Activated CD4-positive, alpha-beta T cell treated with anti-CD3 and anti-CD28 coated beads, Interleukin-10, Interleukin-2, amounts not matched to agents 100 ng/mL and 50 ng/mL, durations not matched to agents 16 hours and 8 hours (primary cell): ENCODE data around the gene CYGB.
A peak's percentile ranks its signal among the peaks of the same experiment; 100 is the strongest.
"Not testable (repeated sequence)": the region's sequence is repeated elsewhere in the genome, so short reads cannot be mapped to it uniquely, and the experiment has no call there.

Experiments
- DNase-seq: peaks from one replicate; pipeline ENCODE4 v3.0.0-alpha.2; 2020

CYGB gene

GRCh38 chr17:76519048-76519966 lies 18.2 kb downstream of the CYGB start:
- no peak for DNase-seq

GRCh38 chr17:76517638-76518038 lies 19.9 kb downstream of the CYGB start:
- no peak for DNase-seq

- DNase-seq = peak; percentile 95
Measured at GRCh38 chr17:76515274-76515949, 22.1 kb downstream of the CYGB start.

- DNase-seq = not testable (repeated sequence)
Measured at GRCh38 chr17:76514355-76514754, 23.2 kb downstream of the CYGB start.

GRCh38 chr17:76513306-76513692 lies 24.2 kb downstream of the CYGB start:
- DNase-seq = no peak

GRCh38 chr17:76512366-76513305 lies 24.9 kb downstream of the CYGB start:
- DNase-seq = no peak

- no peak for DNase-seq
Measured at GRCh38 chr17:76511668-76512365, 25.7 kb downstream of the CYGB start.

- no peak for DNase-seq
Measured at GRCh38 chr17:76510831-76511244, 26.7 kb downstream of the CYGB start.

GRCh38 chr17:76508472-76509063 lies 28.9 kb downstream of the CYGB start:
- not testable (repeated sequence) for DNase-seq

GRCh38 chr17:76506408-76507345 lies 30.8 kb downstream of the CYGB start:
- peak; percentile 89 for DNase-seq

GRCh38 chr17:76504117-76504516 lies 33.4 kb downstream of the CYGB start:
- no peak for DNase-seq

- no peak for DNase-seq
Measured at GRCh38 chr17:76502341-76503211, 34.9 kb downstream of the CYGB start.

GRCh38 chr17:76501827-76502307 lies 35.6 kb downstream of the CYGB start:
- no peak for DNase-seq

GRCh38 chr17:76501018-76501826 lies 36.3 kb downstream of the CYGB start, which contains the start of gene RHBDF2:
Gene RHBDF2 (minus strand): TSS chr17:76501423. CDS start chr17:76481524, 19,899 bp downstream.
- peak; percentile 96 for DNase-seq

- DNase-seq = no peak
Measured at GRCh38 chr17:76500747-76501017, 36.8 kb downstream of the CYGB start.

GRCh38 chr17:76500074-76500746 lies 37.3 kb downstream of the CYGB start:
- DNase-seq = peak; percentile 26

GRCh38 chr17:76499267-76499667 lies 38.2 kb downstream of the CYGB start:
- DNase-seq = no peak

- DNase-seq = no peak
Measured at GRCh38 chr17:76498876-76499251, 38.6 kb downstream of the CYGB start.
